SU-DHL-6 (cell line): ENCODE results near the gene SH3BP5L.

ENCODE experiments used
- CTCF ChIP-seq: fragments of 200-600 bp; sonication (generic); IDR thresholded peaks from one replicate; pipeline ENCODE4 v1.5.1; 2017; ENCODE audit warnings: antibody characterized with exemption, mild to moderate bottlenecking, low read length, moderate library complexity; ENCODE audit not compliant: insufficient read depth, poor library complexity, severe bottlenecking
- EZH2phosphoT487 ChIP-seq: fragments of 200-600 bp; sonication (generic), shearing (Covaris generic); conservative IDR thresholded peaks from 2 replicates; pipeline ENCODE4 v1.6.1; 2018; ENCODE audit warnings: mild to moderate bottlenecking, antibody characterized with exemption, low read length, moderate library complexity, mixed read lengths

GRCh38 chr1:248817065-248817464 is 8.7 kb downstream of the SH3BP5L start:
- TF ChIP-seq CTCF, result no peak
- TF ChIP-seq EZH2phosphoT487, result no peak
